Endothelial cell of hepatic sinusoid (primary cell): Measurements from ENCODE around the gene CREBBP.

Experiments used
- in situ Hi-C: cut with HindIII; loops from 2 replicates; pipeline ENCODE4 v1.10.0; 2017; ENCODE audit warnings: low sequenced_read_pairs

CREBBP gene

DNA sequence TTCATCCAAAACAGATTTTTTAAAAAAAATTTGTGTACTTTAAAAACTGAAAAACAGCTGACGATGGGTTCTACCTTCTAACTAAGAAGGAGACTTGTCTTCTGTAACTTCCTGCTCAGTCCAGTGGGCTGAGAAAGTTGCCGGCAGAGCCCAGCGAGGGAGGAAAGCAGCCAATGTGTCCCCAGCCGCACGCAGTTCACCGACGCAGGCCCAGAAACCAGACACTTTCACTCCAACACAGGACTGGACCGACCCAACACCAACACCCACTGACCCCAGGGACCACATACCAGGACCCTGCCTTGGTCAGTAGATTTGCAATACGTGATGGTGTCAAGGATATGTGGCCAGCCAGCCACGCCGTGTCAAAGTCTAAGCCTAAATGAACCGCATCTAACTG lies 188.8 kb downstream of the CREBBP start:
- in situ Hi-C loops, result no loop called here

- in situ Hi-C loops, result no loop called here
Measured at GRCh38 chr16:3690980-3691720, 189.4 kb downstream of the CREBBP start.

DNA sequence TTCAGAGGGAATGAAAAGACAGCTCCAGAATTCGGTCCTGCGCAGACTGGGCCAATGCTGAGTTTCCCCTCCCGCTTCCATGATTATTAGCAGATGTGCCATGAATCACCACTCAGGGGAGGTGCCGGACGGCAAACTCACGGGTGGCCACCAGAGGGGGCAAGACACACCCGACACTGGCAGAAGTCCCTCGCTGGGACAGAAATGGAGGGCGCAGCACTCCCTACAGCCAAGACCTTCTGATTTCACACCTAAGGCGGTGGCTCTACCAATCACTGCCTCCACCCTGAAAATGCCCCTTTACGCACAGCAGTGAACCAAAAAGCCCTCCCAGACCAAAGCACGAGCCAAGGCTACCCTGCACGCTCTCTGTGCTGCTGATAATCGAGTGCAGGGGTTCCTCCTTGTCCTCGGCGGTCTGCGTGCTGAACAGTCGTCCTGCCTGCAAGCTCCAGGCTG lies 190.0 kb downstream of the CREBBP start:
- in situ Hi-C loops, result no loop called here

GRCh38 chr16:3689731-3690130 lies 190.8 kb downstream of the CREBBP start:
- in situ Hi-C loops, result loop anchor here (10.0 kb wide), 2 partner anchors 185 to 475 kb away; no protein-coding TSS in a partner anchor

- in situ Hi-C loops, result loop anchor here (10.0 kb wide), 2 partner anchors 187 to 477 kb away; no protein-coding TSS in a partner anchor
Measured at GRCh38 chr16:3687792-3688191, 192.7 kb downstream of the CREBBP start.

GRCh38 chr16:3687021-3687420 lies 193.5 kb downstream of the CREBBP start:
- in situ Hi-C loops, result loop anchor here (10.0 kb wide), 2 partner anchors 188 to 478 kb away; no protein-coding TSS in a partner anchor

DNA sequence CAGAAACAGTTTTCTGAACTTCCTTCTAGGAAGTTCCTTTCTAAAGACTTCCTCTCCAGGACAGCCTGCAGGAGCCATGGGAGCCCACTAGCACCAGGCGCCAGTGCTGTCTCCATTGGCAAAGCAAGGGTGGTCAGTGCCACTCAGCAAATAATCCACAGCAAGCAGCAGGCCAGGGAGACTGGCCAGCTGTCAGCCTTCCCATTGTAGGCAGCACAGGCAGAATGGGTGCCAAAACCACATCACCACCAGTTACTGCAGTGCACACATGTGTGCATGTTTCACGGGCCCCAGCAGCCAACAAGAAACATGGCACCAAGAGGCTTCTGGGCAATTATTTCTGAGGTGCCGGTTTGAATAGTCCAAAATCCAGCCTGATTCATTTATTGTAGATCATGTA lies 199.3 kb downstream of the CREBBP start:
- in situ Hi-C loops, result loop anchor here (10.0 kb wide), 2 partner anchors 194 to 484 kb away; no protein-coding TSS in a partner anchor

- in situ Hi-C loops, result loop anchor here (5.0 kb wide), 1 partner anchor 36 kb away; no protein-coding TSS in a partner anchor
Measured at GRCh38 chr16:3677994-3678393, 202.5 kb downstream of the CREBBP start.

DNA sequence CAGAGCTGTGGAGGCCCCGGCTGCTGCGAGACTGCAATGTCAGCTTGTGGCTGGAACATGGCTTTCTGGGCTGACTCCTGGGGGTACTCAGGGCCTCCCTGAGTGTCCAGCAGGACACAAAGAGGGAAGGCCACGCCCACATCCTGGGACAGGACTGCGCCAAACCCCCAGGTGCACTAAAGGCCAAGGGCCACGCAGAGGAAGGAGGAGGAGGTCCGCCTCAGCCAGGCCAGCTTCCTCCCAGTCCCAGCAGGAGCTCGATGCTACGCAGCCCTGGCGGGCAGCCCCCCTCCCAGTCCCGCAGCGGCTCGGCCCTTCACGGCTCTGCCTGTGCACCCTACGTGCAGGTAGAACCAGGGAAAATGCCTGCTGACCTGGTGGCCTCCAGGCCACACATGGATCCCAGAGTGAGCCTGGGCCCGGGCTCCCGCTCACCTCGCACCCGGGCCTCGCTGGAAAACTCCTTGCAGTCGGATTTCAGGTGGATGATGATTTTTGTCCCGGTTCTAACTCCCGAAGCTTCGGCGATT lies 204.8 kb downstream of the CREBBP start:
- in situ Hi-C loops, result loop anchor here (5.0 kb wide), 1 partner anchor 33 kb away; no protein-coding TSS in a partner anchor
